GM12891 (cell line): Measurements from ENCODE around the gene SEPTIN3.

ENCODE experiments used
- PAX5 ChIP-seq: IDR thresholded peaks from 2 replicates; pipeline ENCODE4 v1.6.1; 2011; ENCODE audit warnings: low read length, moderate library complexity, mild to moderate bottlenecking; ENCODE audit not compliant: insufficient read depth, severe bottlenecking
- POLR2A ChIP-seq: IDR thresholded peaks from 2 replicates; pipeline ENCODE4 v1.6.1; 2011; ENCODE audit warnings: low read depth, low read length, control low read depth
- POLR2AphosphoS5 ChIP-seq: IDR thresholded peaks from 2 replicates; pipeline ENCODE4 v1.6.1; 2011; ENCODE audit warnings: low read depth, low read length, control low read depth
- SPI1 ChIP-seq: IDR thresholded peaks from 2 replicates; pipeline ENCODE4 v1.6.1; 2011; ENCODE audit warnings: low read depth, low read length, control low read depth

GRCh38 chr22:41970601-41971000 lies 1.4 kb downstream of the SEPTIN3 start:
- TF ChIP-seq POLR2A (no peak), POLR2AphosphoS5 (no peak), PAX5 (no peak), SPI1 (no peak)
